Stimulated activated CD4-positive, alpha-beta T cell treated with anti-CD3 and anti-CD28 coated beads, Interleukin-15, amount 100 ng/mL, for 1 hour (primary cell): ENCODE data around the gene HSH2D.
A peak's percentile ranks its signal among the peaks of the same experiment; 100 is the strongest.

Experiments
- DNase-seq, 2 donors: peaks; one replicate each; pipeline ENCODE4 v3.0.0-alpha.2; 2020; ENCODE audit warnings: low read depth in 1 of 2, low spot score in 1 of 2

Gene HSH2D

GRCh38 chr19:16191216-16191908 lies 47.9 kb downstream of the HSH2D start:
- DNase-seq, result no peak

- no peak for DNase-seq
These were observed 50.0 kb downstream of the HSH2D start for GRCh38 chr19:16193466-16193865.

- no peak for DNase-seq
These were observed 53.7 kb downstream of the HSH2D start for GRCh38 chr19:16197188-16197621.

- peak; percentile 98 to 99 for DNase-seq
These were observed 54.3 kb downstream of the HSH2D start, which contains the start of gene AP1M1 for GRCh38 chr19:16197622-16198369. AP1M1 (plus strand) TSS chr19:16197911; CDS start chr19:16198027, 116 bp downstream.

- DNase-seq, result no peak
These were observed 54.8 kb downstream of the HSH2D start for GRCh38 chr19:16198370-16198651.

GRCh38 chr19:16199275-16199932 lies 55.9 kb downstream of the HSH2D start:
- no peak for DNase-seq

GRCh38 chr19:16200038-16201010 lies 56.8 kb downstream of the HSH2D start:
- no peak for DNase-seq

GRCh38 chr19:16201011-16201391 lies 57.5 kb downstream of the HSH2D start:
- no peak for DNase-seq

- DNase-seq, result no peak
These were observed 59.1 kb downstream of the HSH2D start for GRCh38 chr19:16202320-16203255.

GRCh38 chr19:16203256-16204004 lies 59.9 kb downstream of the HSH2D start:
- no peak for DNase-seq

- DNase-seq, result no peak
These were observed 60.5 kb downstream of the HSH2D start for GRCh38 chr19:16204005-16204294.

GRCh38 chr19:16205205-16206045 lies 61.9 kb downstream of the HSH2D start:
- DNase-seq, result no peak

GRCh38 chr19:16206046-16206605 lies 62.6 kb downstream of the HSH2D start:
- no peak for DNase-seq

GRCh38 chr19:16206637-16207036 lies 63.2 kb downstream of the HSH2D start:
- DNase-seq, result no peak

GRCh38 chr19:16207063-16207462 lies 63.6 kb downstream of the HSH2D start:
- DNase-seq, result no peak

GRCh38 chr19:16207490-16208025 lies 64.1 kb downstream of the HSH2D start:
- no peak for DNase-seq
